GM18867 (cell line): ENCODE results near the gene NARF.
"Not testable (repeated sequence)": the region's sequence is repeated elsewhere in the genome, so short reads cannot be mapped to it uniquely, and the experiment has no call there.

Experiments
- ATAC-seq: cut with Tn5 transposase; IDR thresholded peaks from one replicate; pipeline ENCODE4 v1.9.1; 2021; ENCODE audit warnings: mild to moderate bottlenecking, moderate library complexity; ENCODE audit not compliant: unreplicated experiment

Gene NARF

DNA sequence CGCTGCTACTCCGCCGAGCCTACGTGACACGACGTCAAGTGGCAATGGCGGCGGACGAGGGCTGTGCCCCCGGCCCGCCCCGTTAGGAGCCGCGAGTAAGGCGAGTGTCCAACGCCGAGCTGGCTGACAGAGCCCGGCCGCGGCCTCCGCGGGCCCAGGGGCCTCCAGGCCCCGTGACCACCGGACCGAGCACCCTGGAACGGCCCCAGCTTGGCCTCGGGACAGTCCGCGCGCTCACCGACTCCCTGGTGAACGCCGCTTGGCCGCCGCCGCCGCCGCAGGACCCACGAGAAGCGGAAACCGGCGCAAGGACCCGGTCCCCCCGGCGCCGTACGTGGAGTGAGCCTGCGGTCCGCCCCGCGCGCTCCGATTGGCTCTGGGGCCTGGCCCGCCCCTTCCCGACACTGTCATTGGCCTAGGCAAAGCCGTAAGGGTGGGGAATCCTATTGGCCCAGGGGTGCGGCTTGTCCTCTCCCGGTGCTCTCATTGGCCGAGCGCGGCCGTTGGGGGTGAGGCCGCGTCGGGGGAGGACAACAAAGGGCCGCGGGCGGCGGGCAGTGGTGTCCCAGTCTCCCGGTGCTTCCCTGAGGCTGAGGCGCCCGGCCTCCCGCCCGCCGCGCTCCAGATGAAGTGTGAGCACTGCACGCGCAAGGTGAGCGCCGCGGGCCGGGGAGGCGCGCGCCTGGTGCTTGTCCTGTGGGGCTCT is at the start of gene NARF:
Gene NARF (plus strand): TSS at position 563 of the 706 bp plus-strand sequence. CDS start 63 bp downstream, at position 626.
- ATAC-seq, result peak; percentile 89

DNA sequence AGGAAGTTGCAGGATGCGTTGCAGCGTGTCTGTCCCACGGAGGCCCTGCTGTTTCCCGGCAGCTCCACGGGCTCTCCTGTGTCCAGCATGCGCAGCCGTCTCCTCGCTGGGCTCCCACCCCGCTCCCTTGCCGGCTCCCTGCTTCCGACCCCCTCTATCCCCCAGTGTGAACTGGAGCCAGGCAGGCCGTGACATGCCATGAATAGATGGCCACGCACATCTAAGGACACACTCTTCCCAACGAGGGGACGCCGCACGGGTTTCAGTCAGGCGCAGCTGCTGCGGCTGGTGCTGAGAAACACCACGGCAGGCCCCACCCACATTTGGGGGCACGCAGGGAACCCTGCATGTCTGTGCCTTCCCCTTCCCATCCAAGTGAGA is 49.6 kb upstream of the NARF start:
- ATAC-seq, result no peak

DNA sequence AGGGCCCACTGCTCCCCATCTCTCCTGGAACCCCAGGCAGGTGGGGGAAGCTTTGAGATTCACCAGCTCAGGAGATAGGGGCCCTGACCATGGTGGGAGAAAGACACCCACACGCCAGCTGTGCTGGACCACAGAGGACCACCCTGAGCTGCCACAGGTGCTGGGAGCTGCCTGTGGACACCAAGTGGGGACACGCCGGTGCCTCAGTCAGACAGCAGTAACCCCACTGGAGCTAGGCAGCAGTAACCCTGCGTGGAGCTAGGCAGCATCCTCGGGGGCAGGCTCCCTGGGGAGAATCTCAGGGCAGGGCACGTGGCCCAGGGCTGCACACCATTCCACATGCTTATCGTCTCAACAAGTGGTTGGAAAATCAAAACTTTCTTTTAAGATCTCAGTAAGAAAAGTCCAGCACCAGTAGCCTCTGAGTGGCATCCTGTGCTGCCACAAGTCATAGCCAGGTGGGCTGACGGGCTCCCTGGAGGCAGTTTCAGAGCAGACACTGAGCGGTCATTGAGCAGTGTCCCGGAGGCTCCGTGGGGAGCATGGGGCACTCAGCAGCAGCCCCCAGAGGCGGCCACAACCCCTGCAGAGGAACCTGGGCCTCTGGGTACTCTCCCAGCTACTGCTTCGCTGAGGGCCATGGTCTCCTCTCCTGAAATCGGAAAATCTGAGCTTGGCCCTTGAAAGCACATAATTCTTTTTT is 48.4 kb upstream of the NARF start:
- ATAC-seq, result no peak

DNA sequence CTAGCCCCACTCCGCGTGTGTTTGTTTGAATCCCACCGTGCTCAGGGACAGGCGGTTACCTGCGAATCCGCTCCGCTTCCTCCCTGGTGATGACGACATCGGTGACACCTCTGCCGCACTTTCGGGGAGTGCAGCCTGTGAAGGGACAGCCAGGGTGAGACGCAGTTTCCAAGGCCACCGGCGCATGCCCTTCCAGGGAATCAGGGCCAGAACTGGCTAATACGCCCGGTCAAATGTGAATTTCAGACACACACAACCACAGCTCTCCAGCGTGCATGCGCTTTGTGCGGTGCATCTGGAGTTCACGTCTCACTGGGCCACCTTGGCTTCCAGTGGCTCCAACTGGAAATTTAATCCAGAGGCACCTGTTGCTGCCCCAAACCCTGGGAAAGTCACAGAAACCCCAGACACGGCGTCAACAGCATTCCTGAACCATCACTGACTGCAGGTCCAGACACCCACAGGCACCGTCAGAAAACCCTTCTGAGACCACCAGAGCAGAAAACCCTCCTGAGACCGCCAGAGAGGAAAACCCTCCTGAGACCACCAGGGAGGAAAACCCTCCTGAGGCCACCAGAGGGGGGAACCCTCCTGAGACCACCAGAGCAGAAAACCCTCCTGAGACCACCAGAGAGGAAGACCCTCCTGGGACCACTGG is 47.0 kb upstream of the NARF start:
- no peak for ATAC-seq

DNA sequence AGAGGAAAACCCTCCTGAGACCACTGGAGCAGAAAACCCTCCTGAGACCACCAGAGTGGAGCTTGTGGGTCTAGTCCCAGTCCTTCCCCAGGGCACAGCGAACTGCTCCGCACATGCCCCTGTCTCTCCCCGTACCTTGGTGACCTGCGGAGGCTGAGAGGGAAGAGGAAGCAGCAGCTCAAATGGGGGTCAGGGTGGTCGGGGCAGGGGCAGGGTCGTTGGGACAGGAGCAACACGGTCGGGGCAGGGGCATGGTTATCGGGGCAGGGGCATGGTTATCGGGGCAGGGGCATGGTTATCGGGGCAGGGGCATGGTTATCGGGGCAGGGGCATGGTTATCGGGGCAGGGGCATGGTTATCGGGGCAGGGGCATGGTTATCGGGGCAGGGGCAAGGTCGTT is 46.5 kb upstream of the NARF start:
- not testable (repeated sequence) for ATAC-seq

DNA sequence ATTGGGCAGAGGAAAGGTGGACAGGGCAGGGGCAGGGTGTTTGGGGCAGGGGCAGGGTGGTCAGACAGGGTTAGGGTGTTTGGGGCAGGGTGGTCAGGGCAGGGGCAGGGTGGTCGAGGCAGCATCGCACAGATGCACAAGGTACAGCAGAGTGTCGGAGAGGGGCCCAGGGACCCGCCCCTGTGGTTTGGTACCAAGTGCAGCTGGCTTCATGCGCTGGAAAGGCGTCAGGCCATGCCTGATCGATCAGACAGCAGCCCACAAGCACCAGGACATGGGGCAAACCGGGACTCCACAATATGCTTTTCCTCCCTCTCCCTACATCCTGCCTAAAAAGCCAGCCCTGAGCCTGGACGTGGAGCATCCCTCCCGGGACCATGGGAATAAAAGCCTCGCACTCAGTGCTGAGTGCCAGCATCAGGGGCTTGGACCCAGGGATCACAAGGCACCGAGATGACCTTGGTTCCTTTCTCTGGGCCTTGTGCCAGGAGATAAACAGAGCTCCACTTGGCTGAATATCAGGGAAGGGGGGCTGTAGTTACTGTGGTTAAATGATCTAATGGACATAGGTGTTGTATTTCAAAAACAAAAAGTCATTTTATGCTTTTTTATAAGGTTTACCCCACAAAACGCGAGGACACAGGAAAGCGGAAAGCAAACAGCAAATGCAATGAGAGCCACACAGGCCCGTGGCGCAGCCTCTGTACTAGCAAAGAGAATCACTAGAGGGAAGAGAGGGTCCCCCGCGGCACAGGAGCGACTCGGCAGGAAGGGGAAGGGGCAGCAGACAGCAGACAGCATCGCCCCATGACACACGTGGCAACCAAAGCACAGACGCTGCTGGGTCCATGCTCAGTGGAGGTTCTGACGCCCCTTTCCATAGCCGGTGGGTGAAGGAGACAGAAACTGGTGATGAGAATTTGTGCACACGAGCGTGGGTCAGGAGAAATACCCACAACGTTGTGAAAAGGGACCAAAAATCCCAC is 45.7 kb upstream of the NARF start:
- ATAC-seq, result no peak

DNA sequence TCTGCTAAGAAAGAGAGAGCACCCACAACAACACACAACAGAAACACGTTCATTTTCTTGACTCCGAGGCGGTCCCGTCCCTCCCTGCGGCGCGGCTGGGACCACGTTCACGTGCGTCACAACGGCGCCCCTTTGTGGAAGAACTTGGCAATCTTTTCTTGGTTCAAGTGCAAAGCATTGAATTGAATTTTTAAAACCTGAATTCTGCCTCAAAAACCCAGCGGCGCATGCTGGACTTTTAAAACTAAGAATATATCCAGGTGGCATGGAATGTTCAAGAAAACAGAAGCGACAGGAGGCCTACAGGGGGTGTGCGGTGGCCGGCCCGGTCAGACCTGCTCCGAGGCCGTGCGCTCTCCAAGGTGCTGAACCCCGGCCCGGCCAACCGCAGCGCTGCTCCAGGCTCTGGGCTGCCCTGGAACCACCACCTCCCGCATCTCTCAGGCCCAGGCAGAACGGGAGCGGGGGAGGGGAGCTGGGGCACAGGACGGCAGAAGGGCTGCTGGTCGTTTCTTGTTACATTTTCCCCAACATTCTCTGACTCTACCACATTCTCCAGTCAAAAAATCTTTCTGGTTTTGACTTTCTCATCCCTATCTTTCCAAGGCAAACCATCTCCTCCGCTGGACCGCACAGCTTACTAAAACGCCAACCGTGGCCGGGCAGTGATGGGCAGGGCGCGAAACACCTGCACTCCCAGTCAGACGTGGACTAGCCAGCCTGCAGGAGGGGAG is 43.8 kb upstream of the NARF start:
- no peak for ATAC-seq

DNA sequence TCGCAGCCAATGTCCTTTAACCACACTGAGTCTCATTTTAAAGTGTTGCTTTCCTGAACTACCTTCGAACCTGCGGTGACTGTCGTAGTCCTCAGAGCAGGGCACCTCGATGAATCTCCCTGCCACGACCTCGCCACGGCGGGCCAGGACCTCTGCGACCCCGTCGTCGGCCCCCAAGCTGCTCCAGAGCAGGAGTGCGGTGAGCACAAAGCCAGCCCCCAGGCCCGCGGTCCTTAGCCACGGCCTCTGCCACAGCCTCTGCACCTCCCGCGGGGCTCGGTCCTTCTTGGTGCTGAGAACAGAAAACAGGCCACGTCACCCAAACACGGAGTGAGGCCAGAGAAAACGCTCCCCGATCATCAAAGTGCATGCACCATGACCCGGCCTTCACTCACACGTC is 43.2 kb upstream of the NARF start:
- ATAC-seq, result no peak

DNA sequence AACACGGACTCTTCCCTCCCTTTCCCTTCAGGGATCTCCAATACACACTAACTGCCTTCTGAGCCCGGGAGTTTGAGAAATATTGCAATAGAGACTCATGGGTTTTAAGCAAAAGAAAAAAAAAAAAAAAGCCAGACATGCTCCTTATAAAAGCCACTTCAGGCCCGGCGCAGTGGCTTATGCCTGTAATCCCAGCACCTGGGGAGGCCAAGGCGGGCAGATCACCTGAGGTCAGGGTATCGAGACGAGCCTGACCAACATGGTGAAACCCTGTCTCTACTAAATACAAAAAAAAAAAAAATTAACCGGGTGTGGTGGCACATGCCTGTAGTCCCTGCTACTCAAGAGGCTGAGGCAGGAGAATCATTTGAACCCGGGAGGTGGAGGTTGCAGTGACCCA is 42.8 kb upstream of the NARF start:
- ATAC-seq, result no peak

DNA sequence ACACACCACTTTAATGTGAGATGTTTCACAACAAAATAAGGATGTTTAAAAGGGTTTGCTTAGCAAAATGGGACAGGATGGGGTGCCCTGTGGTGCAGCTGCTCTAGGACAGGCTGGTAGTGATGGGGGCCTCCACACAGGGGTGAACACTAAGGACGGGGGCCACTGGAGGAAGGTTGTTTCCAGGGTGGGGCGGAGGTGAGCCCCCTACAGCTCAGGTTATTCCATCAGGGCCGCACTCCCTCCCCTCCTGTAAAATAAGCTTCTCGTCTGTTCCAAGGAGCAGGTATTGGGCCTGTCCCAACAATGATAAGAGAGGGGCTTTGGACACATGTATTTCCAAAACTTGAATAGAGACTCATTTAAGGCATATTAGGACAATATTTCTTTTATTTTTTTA is 42.3 kb upstream of the NARF start:
- no peak for ATAC-seq

DNA sequence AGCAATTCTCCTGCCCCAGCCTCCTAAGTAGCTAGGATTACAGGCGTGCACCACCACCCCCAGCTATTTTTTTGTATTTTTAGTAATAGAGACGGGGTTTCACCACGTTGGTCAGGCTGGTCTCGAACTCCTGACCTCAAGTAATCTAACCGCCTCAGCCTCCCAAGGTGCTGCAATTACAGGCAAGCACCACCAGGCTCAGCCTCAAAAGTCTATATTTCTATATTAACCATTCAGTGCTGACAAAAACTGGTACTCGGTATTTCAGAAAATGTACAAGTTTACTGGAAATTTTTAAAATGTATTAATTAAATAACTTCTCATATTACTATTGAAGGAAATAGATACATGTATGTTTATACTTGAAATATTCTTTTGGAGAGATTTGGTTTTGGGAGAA is 41.8 kb upstream of the NARF start:
- no peak for ATAC-seq

DNA sequence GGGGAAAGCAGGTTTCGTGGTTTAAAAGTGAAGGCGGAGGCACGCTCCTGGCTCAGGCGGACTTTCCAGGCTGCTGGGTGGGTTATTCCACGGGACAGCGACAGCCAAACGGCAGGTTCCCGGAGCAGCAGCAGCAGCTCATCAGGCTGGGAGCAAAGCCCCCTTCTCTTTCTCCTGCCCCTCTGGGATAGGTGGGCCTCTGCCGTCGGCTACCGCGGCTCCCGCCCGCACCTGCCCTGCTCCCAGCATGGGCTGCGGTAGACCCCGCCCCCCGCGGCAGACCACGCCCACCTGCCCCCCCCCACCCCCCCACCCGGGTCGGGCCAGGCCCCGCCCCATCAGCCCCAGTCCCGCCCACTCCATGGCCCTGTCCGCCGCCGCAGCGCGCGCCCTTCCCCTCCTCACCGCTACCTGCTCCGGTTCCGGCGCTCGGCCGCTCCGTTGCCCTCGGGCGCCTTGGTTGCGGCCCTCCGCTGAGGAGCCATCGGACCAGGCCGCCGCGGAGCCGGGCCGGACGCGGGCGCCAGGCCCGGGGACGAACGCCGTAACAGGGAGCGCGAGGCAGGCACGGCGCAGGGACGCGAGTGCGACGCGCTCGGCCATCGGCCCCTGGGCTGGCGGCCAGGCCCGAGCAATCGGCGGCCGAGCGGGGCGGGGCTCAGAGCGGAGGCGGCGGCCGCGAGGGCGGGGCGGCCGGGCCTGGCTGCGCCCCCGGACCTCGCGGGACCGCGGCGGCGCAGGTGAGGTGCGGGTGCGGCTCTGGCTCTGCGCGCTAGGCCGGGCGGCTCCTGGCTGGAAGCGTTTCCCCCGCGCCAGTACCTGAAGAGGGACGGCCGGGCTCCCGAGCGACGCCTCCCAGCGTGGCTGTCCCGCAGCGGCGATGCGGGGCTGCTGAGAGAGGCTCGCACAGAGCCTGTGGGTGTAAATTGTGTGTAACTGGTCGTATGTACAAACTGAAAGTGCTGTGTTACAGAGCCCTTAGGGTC is 40.2 kb upstream of the NARF start, which contains the start of the genes HEXD and OGFOD3:
Gene HEXD (plus strand): TSS at position 347 of the 986 bp plus-strand sequence. CDS start 1,453 bp downstream, outside the sequence.
Gene OGFOD3 (minus strand): TSS at position 586 of the 986 bp plus-strand sequence. CDS start 101 bp downstream, at position 485.
- peak; percentile 81 for ATAC-seq

DNA sequence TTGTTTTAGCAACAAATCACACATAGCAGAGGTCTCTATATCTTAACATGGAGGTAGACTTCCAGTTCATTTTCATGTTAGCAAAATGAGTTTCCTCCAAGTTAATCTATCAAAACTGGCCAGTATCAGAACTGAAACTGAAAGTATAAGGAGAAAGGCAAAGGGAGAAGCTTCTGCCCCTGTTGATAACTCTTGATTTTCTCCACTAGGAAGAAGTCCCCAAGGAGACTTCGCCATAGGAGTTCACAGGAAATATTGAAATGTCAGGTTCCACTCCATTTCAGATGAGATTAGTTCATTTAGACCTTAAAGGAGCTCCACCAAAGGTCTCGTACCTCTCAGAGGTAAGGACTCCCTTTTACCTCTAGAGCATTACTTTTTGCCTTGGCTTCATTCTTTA is 39.0 kb upstream of the NARF start:
- ATAC-seq, result no peak

DNA sequence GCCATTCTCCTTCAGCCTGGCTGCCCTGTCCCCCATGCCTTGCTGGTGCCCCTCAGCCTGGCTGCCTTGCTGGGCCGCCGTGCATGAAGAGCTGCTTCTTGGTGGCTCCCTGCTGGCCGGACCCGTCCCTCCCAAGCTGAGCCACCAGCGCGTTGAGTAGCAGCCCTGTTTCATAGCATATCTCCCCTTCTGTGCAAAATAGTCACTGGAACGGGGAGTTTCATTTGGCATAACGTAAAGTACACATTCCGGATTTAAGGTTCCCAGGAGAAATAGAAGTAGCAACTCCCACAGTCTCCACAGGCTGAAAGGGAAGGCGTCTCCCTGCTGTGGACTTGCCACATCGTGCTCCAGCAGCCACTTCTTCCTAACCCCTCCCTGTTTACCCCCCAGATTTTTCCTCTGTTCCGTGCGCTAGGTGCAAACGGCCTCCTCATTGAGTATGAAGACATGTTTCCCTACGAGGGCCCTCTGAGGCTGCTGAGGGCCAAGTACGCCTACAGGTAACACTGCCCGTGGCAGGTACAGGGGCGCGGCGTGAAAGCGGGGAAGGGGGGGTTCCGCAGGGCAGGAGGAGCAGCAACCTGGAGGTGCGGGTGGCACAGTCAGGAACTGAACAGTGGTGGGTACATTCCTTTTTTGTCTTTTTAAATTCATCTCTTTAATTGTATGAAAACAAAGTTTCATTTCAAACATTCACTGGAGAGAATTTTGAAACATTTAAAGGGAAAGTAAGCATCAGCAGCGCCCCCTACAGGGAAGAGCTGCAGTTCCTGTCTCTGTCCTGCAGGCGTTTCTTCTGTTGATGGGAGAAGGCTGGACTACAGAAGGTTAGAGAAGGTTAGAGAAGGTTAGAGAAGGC is 34.3 kb upstream of the NARF start:
- ATAC-seq, result no peak

DNA sequence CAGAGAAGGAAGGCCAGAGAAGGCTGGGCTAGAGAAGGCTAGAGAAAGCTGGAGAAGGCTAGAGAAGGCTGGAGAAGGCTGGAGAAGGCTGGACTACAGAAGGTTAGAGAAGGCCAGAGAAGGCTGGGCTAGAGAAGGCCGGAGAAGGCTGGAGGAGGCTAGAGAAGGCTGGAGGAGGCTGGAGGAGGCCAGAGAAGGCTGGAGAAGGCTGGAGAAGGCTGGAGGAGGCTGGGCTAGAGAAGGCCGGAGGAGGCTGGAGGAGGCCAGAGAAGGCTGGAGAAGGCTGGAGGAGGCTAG is 33.7 kb upstream of the NARF start:
- no peak for ATAC-seq

DNA sequence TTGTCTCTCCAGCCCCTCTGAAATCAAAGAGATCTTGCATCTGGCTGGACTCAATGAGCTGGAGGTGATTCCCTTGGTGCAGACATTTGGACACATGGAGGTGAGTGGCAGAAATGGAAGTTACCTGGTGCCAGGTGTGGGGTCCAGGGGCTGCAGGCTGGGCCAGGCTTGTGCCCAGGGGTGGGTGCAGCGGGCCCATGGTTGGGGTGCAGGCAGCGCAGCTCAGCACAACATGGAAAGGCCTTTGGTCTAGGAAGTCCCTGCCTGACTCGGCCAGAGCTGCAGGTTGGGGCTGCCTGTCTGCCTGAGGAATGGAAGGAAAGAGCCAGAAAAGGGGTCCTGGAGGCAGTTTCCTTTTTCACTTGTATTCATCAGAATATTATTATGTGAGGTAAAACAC is 30.0 kb upstream of the NARF start:
- ATAC-seq, result no peak

DNA sequence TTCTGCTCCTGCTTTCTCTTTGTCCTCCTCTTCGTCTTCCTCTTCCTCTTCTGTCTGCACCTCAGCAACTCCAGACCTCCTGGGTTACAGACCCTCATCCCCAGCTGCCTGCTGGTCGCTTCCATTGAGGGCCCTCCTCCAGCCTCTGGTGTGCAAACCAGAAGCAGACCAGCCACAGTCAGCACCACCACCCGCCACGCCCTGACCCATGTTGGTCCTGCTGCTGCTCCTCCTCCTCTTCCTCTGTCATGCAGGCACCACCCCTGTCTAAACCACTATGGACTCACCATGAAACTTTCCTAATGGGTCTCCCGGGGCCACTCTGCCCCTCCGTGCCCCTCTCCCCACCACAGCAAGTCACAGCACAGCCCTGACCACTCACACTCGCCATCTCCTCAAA is 28.7 kb upstream of the NARF start:
- no peak for ATAC-seq

DNA sequence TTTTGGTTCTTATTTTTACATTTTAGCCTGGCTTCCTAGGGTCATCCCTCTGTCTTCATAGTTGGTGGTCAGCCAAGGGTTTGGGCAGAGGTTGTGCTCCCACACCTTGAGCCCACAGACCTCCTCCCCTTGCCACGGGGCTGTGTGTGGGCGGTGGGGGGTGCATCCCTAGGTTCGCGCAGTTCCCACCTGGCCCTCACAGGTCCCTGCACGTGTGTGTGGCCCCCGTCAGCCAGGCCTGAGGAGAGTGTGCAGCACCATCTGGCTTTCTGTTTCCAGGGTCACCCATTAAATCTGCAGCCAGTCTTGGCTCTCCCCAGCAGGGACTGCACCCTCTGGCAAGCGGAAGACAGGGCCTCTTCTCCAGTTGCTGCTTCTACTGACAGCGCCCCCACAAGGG is 26.5 kb upstream of the NARF start:
- ATAC-seq, result no peak
